ENCODE measurements around the gene FARS2.
A peak's percentile ranks its signal among the peaks of the same experiment; 100 is the strongest.

Gene FARS2

GRCh38 chr6:5383856-5384255 is 122.5 kb downstream of the FARS2 start:
- no peak for DNase-seq

GRCh38 chr6:5384276-5384675 is 123.0 kb downstream of the FARS2 start:
- no peak for DNase-seq

GRCh38 chr6:5388326-5388725 is 127.0 kb downstream of the FARS2 start:
- peak in 1 of 2 donors; percentile 9 for DNase-seq

- DNase-seq = no peak
These were observed 127.9 kb downstream of the FARS2 start for GRCh38 chr6:5389086-5389745.

- no peak for DNase-seq
These were observed 128.9 kb downstream of the FARS2 start for GRCh38 chr6:5390177-5390576.

- DNase-seq = no peak
These were observed 133.0 kb downstream of the FARS2 start for GRCh38 chr6:5394280-5394679.

GRCh38 chr6:5395719-5396118 is 134.4 kb downstream of the FARS2 start:
- DNase-seq = no peak

- no peak for DNase-seq
These were observed 137.2 kb downstream of the FARS2 start for GRCh38 chr6:5398530-5398929.

GRCh38 chr6:5399391-5399790 is 138.1 kb downstream of the FARS2 start:
- no peak for DNase-seq

GRCh38 chr6:5401845-5402738 is 140.8 kb downstream of the FARS2 start:
- peak in 1 of 2 donors; percentile 3 for DNase-seq

- no peak for DNase-seq
These were observed 141.8 kb downstream of the FARS2 start for GRCh38 chr6:5403076-5403475.

GRCh38 chr6:5403609-5404008 is 142.3 kb downstream of the FARS2 start:
- no peak for DNase-seq

GRCh38 chr6:5405976-5406375 is 144.7 kb downstream of the FARS2 start:
- DNase-seq = no peak

GRCh38 chr6:5411414-5411813 is 150.1 kb downstream of the FARS2 start:
- DNase-seq = no peak

GRCh38 chr6:5412017-5412416 is 150.7 kb downstream of the FARS2 start:
- DNase-seq = no peak

GRCh38 chr6:5412663-5413062 is 151.3 kb downstream of the FARS2 start:
- DNase-seq = no peak

GRCh38 chr6:5416250-5416649 is 154.9 kb downstream of the FARS2 start:
- DNase-seq = no peak

- DNase-seq = no peak
These were observed 161.1 kb downstream of the FARS2 start for GRCh38 chr6:5422321-5422915.

- no peak for DNase-seq
These were observed 161.9 kb downstream of the FARS2 start for GRCh38 chr6:5423251-5423650.

GRCh38 chr6:5424726-5425125 is 163.4 kb downstream of the FARS2 start:
- no peak for DNase-seq

- no peak for DNase-seq
These were observed 164.0 kb downstream of the FARS2 start for GRCh38 chr6:5425267-5425666.

- no peak for DNase-seq
These were observed 164.5 kb downstream of the FARS2 start for GRCh38 chr6:5425797-5426196.

- no peak for DNase-seq
These were observed 166.3 kb downstream of the FARS2 start for GRCh38 chr6:5427586-5427985.

- DNase-seq = no peak
These were observed 172.0 kb downstream of the FARS2 start for GRCh38 chr6:5433324-5433723.
